A549 (cell line): ENCODE results near the gene SLC3A2. TPM values are rescaled to one million over a fixed set of nuclear protein-coding genes. Genes with fewer than 3 reads are reported as not detected.

Experiments used
- ATAC-seq, 2 experiments: fragments of 200-7000 bp in 1 of 2; fragments of >200 bp in 1 of 2; cut with Nextera tagmentation in 1 of 2; cut with Tn5 transposase in 1 of 2; 3 replicates each; pipeline versions ENCODE4 v1.8.0 to v1.9.1; 2018 to 2020; ENCODE audit warnings: mild to moderate bottlenecking in 1 of 2, moderate library complexity in 1 of 2
- CTCF ChIA-PET: fragments of 300-600 bp; sonication (Branson Sonifier 250); formaldehyde crosslinking; extraction: SDS; loops from one replicate; lab custom pipeline; 2021; ENCODE audit warnings: antibody characterized with exemption, inconsistent platforms; lab: Yijun Ruan, JAX
- POLR2A ChIA-PET: fragments of 350-600 bp; formaldehyde crosslinking; extraction: SDS; loops from one replicate; lab custom pipeline; 2021; ENCODE audit warnings: antibody characterized with exemption, inconsistent platforms; lab: Yijun Ruan, JAX
- DNase-seq, 2 experiments: peaks; one replicate each; pipeline versions ENCODE4 v3.0.0 to v3.0.0-alpha.2; 2011 to 2016; ENCODE audit warnings: low read depth in 1 of 2, low spot score in 1 of 2
- FAIRE-seq: peaks from 2 replicates; lab custom pipeline; 2011; peaks lifted over from hg19 to GRCh38; lab: Jason Lieb, UNC
- H3K27ac ChIP-seq, 2 experiments: fragments of >200 bp; sonication (Bioruptor Twin); formaldehyde crosslinking; 3 replicates each; pipeline ENCODE4 v1.5.1; 2016 to 2017
- H3K4me1 ChIP-seq: fragments of >200 bp; sonication (Bioruptor Twin); formaldehyde crosslinking; 3 replicates; pipeline ENCODE4 v1.6.1; 2016
- H3K4me2 ChIP-seq: fragments of >200 bp; sonication (Bioruptor Twin); formaldehyde crosslinking; 3 replicates; pipeline ENCODE4 v1.6.1; 2016
- H3K4me3 ChIP-seq: fragments of >200 bp; sonication (Bioruptor Twin); formaldehyde crosslinking; 3 replicates; pipeline ENCODE4 v1.5.1; 2016
- H3K9me3 ChIP-seq: fragments of >200 bp; sonication (Bioruptor Twin); formaldehyde crosslinking; 3 replicates; pipeline ENCODE4 v1.6.1; 2016
- BHLHE40 ChIP-seq: IDR thresholded peaks from 2 replicates; pipeline ENCODE4 v1.6.1; 2012; ENCODE audit warnings: low read depth, low read length, inconsistent platforms
- CBX8 ChIP-seq: fragments of 200-600 bp; sonication (generic); IDR thresholded peaks from 2 replicates; pipeline ENCODE4 v1.6.1; 2016
- CHD2 ChIP-seq: fragments of 150-350 bp; IDR thresholded peaks from 2 replicates; pipeline ENCODE4 v1.6.1; 2014; ENCODE audit warnings: low read length; ENCODE audit not compliant: partially characterized antibody
- CHD4 ChIP-seq: fragments of 200-600 bp; sonication (generic); IDR thresholded peaks from 2 replicates; pipeline ENCODE4 v1.6.1; 2016; ENCODE audit warnings: antibody characterized with exemption, mild to moderate bottlenecking, borderline replicate concordance
- EP300 ChIP-seq, 2 experiments: fragments of >200 bp; sonication (Bioruptor Twin); formaldehyde crosslinking; IDR thresholded peaks; 2 replicates in 1 of 2; 3 replicates in 1 of 2; pipeline ENCODE4 v1.6.1; 2016 to 2017
- FOSL2 ChIP-seq, 2 experiments: fragments of 450-650 bp in 1 of 2; fragments of >200 bp in 1 of 2; sonication (Bioruptor Twin) in 1 of 2; formaldehyde crosslinking; IDR thresholded peaks; 2 replicates each; pipeline versions ENCODE4 v1.5.0 to v1.6.1; 2016 to 2020; ENCODE audit warnings: mild to moderate bottlenecking in 1 of 2, moderate library complexity in 1 of 2
- GATA3 ChIP-seq: IDR thresholded peaks from 2 replicates; pipeline ENCODE4 v1.6.1; 2012; ENCODE audit warnings: borderline replicate concordance
- HDAC2 ChIP-seq: fragments of 200-600 bp; sonication (generic); IDR thresholded peaks from 2 replicates; pipeline ENCODE4 v1.6.1; 2016
- HOXB13 ChIP-seq: fragments of 250-450 bp; sonication (Bioruptor Pico); IDR thresholded peaks from 2 replicates; pipeline ENCODE4 v1.5.0; 2020; ENCODE audit warnings: low read depth, mild to moderate bottlenecking, moderate library complexity
- JUN ChIP-seq, 2 experiments: fragments of >200 bp; sonication (Bioruptor Twin); formaldehyde crosslinking; IDR thresholded peaks; 2 replicates in 1 of 2; 3 replicates in 1 of 2; pipeline ENCODE4 v1.6.1; 2016 to 2017
- MAFK ChIP-seq: fragments of 450-650 bp; IDR thresholded peaks from 2 replicates; pipeline ENCODE4 v1.6.1; 2014; ENCODE audit not compliant: partially characterized antibody
- MAX ChIP-seq: IDR thresholded peaks from 2 replicates; pipeline ENCODE4 v1.6.1; 2012
- MAZ ChIP-seq: fragments of 150-350 bp; IDR thresholded peaks from 2 replicates; pipeline ENCODE4 v1.6.1; 2014; ENCODE audit warnings: antibody characterized with exemption, low read depth, low read length, borderline replicate concordance
- MYC ChIP-seq: IDR thresholded peaks from 2 replicates; pipeline ENCODE4 v1.6.1; 2012; ENCODE audit warnings: mild to moderate bottlenecking, inconsistent platforms, low read length, improper control_type of control experiment, borderline replicate concordance
- NR3C1 ChIP-seq: fragments of >200 bp; sonication (Bioruptor Twin); formaldehyde crosslinking; IDR thresholded peaks from 3 replicates; pipeline ENCODE4 v1.6.1; 2017
- PHF8 ChIP-seq: fragments of 200-600 bp; sonication (generic); IDR thresholded peaks from 2 replicates; pipeline ENCODE4 v1.6.1; 2016; ENCODE audit warnings: low read depth, mild to moderate bottlenecking, antibody characterized with exemption, moderate library complexity, borderline replicate concordance
- POLR2AphosphoS2 ChIP-seq: conservative IDR thresholded peaks from 2 replicates; pipeline ENCODE4 v1.6.1; 2012; ENCODE audit warnings: low read length, improper control_type of control experiment, inconsistent platforms
- RAD21 ChIP-seq, 2 experiments: fragments of >200 bp in 1 of 2; sonication (Bioruptor Twin) in 1 of 2; formaldehyde crosslinking in 1 of 2; IDR thresholded peaks in 1 of 2; conservative IDR thresholded peaks in 1 of 2; 2 replicates in 1 of 2; 3 replicates in 1 of 2; pipeline ENCODE4 v1.6.1; 2012 to 2018; ENCODE audit warnings: inconsistent platforms in 1 of 2
- RARB ChIP-seq: fragments of 250-450 bp; sonication (Bioruptor Pico); IDR thresholded peaks from 2 replicates; pipeline ENCODE4 v1.8.0; 2021; ENCODE audit warnings: mild to moderate bottlenecking, moderate library complexity
- RFX5 ChIP-seq: fragments of 450-650 bp; IDR thresholded peaks from 2 replicates; pipeline ENCODE4 v1.7.1; 2014; ENCODE audit warnings: antibody characterized with exemption, mild to moderate bottlenecking, moderate library complexity
- TFCP2L1 ChIP-seq: fragments of 250-450 bp; sonication (Bioruptor Pico); IDR thresholded peaks from 2 replicates; pipeline ENCODE4 v1.5.0; 2021; ENCODE audit warnings: mild to moderate bottlenecking
- USF2 ChIP-seq: fragments of 450-650 bp; IDR thresholded peaks from 2 replicates; pipeline ENCODE4 v1.6.1; 2014; ENCODE audit warnings: antibody characterized with exemption
- ZC3H11A ChIP-seq: fragments of 450-650 bp; IDR thresholded peaks from 2 replicates; pipeline ENCODE4 v1.6.1; 2014; ENCODE audit warnings: antibody characterized with exemption, mild to moderate bottlenecking
- ZNF302 ChIP-seq: fragments of 250-450 bp; sonication (Bioruptor Pico); IDR thresholded peaks from 2 replicates; pipeline ENCODE4 v1.9.0; 2021; ENCODE audit warnings: inconsistent platforms, mild to moderate bottlenecking, moderate library complexity
- ZSCAN20 ChIP-seq: fragments of 250-450 bp; sonication (Bioruptor Pico); IDR thresholded peaks from 2 replicates; pipeline ENCODE4 v1.8.0; 2022; ENCODE audit warnings: mild to moderate bottlenecking, moderate library complexity
- WGBS: methylation state at CpG from one replicate; pipeline ENCODE4 v1.1.6; 2017; ENCODE audit errors: missing lambda C conversion rate; 5-methylcytosine and 5-hydroxymethylcytosine counted together
- polyA plus RNA-seq, 4 experiments: library from polyadenylated mRNA; depleted of rRNA in 3 of 4; stranded (reverse); fragments of >200 nt; fragmentation: RNase III in 1 of 4; extraction: RNeasy Plus Mini Kit Qiagen cat#74134 plus additional on column Dnase treatment in 1 of 4; gene quantifications; 2 replicates in 3 of 4; 3 replicates in 1 of 4; pipeline ENCODE4 v1.2.3, GENCODE V29; 2011 to 2017
- TF ChIP-seq, protein P1 (sequence below): IDR thresholded peaks from 2 replicates; pipeline ENCODE4 v1.6.1; 2012
- TF ChIP-seq, protein P2 (sequence below): fragments of 250-450 bp; sonication (Bioruptor Pico); IDR thresholded peaks from 2 replicates; pipeline ENCODE4 v1.5.0; 2020; ENCODE audit warnings: low read depth, mild to moderate bottlenecking, moderate library complexity
- TF ChIP-seq, protein P3 (sequence below): fragments of 250-450 bp; sonication (Bioruptor Pico); IDR thresholded peaks from 2 replicates; pipeline ENCODE4 v1.5.0; 2021; ENCODE audit warnings: mild to moderate bottlenecking, moderate library complexity, borderline replicate concordance

SLC3A2 gene
- polyA plus RNA-seq, 2 of the 4 experiments (the other 2 are of a cell fraction) = 1,007 to 1,064 TPM

GRCh38 chr11:62898027-62898426 is 17.3 kb downstream of the SLC3A2 start:
- FAIRE-seq = no peak
- H3K27ac ChIP-seq = no peak overlapping the region
- POLR2A ChIA-PET = no interaction called here
- H3K9me3 ChIP-seq = no peaks in the 10 kb centered on the region
- DNase-seq = no peak
- no peaks in the 10 kb centered on the region for H3K4me1 ChIP-seq
- no peak overlapping the region for H3K4me3 ChIP-seq
- no peak overlapping the region for H3K4me2 ChIP-seq
- no peak for ATAC-seq
- CTCF ChIA-PET = interaction anchor here (1.0 to 7.8 kb wide), 4 partner anchors 8 to 315 kb away, joined by 3 to 59 read pairs (median 7); no protein-coding TSS in a partner anchor
- TF ChIP-seq RFX5 = no peak
- TF ChIP-seq, protein P1, sequence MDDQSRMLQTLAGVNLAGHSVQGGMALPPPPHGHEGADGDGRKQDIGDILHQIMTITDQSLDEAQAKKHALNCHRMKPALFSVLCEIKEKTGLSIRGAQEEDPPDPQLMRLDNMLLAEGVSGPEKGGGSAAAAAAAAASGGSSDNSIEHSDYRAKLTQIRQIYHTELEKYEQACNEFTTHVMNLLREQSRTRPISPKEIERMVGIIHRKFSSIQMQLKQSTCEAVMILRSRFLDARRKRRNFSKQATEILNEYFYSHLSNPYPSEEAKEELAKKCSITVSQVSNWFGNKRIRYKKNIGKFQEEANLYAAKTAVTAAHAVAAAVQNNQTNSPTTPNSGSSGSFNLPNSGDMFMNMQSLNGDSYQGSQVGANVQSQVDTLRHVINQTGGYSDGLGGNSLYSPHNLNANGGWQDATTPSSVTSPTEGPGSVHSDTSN = no peak
- no peak for TF ChIP-seq MAZ
- no peak for TF ChIP-seq ZC3H11A
- TF ChIP-seq CBX8 = no peak
- no peak for TF ChIP-seq EP300 (IDR thresholded peaks at IDR 0.05)
- TF ChIP-seq CHD2 = no peak
- TF ChIP-seq, all 56 proteins: peak for 0

DNA sequence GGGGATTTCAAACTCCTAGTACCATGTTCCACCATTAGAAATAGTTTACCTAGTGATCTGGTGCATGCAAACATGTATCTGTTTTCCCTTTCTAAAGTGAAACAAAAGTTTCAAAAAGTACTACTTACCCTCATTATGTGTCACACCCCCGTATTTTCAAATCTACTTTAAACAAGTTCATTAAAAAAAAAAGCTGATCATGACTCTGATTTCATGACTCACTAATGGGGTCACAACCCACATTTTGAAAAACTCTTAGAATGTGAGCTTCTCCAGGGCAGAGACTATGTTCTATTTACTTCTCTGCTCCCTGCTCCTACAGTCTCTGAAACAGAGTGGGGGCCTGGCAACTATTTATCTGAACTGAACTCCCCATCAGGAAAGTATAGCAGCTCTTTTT is 22.2 kb downstream of the SLC3A2 start:
- TF ChIP-seq TFCP2L1 (CRISPR knock-in tag) (no peak), NR3C1 (no peak), CHD4 (no peak), MYC (no peak), MAFK (no peak), GATA3 (no peak), MAX (no peak), CBX8 (no peak), MAZ (no peak), PHF8 (no peak), HOXB13 (no peak), FOSL2 (IDR thresholded peaks at IDR 0.05) (no peak), FOSL2 (CRISPR knock-in tag; IDR thresholded peaks at IDR 0.05) (no peak), ZNF302 (CRISPR knock-in tag) (no peak)
- TF ChIP-seq, protein P2, sequence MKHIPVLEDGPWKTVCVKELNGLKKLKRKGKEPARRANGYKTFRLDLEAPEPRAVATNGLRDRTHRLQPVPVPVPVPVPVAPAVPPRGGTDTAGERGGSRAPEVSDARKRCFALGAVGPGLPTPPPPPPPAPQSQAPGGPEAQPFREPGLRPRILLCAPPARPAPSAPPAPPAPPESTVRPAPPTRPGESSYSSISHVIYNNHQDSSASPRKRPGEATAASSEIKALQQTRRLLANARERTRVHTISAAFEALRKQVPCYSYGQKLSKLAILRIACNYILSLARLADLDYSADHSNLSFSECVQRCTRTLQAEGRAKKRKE (CRISPR knock-in tag) = no peak
- TF ChIP-seq, all 56 proteins: peak for 0
- Histone ChIP-seq H3K4me3 (no peak overlapping the region), H3K27ac (no peak overlapping the region), H3K9me3 (no peaks in the 10 kb centered on the region), H3K4me1 (0 out of 3 replicates have a peak, but pooled peaks cover 3% of the 10 kb centered on the region), H3K4me2 (no peak overlapping the region)
- DNase-seq = no peak
- no peak for FAIRE-seq
- ATAC-seq = no peak
- CTCF ChIA-PET = interaction anchor here (0.6 to 21.0 kb wide), 9 partner anchors 10 to 310 kb away, joined by 3 to 461 read pairs (median 4); partner anchors contain the start of gene CHRM1
- 7% methylated on average over 1 of the region's 1 CpG for WGBS
- POLR2A ChIA-PET = no interaction called here

DNA sequence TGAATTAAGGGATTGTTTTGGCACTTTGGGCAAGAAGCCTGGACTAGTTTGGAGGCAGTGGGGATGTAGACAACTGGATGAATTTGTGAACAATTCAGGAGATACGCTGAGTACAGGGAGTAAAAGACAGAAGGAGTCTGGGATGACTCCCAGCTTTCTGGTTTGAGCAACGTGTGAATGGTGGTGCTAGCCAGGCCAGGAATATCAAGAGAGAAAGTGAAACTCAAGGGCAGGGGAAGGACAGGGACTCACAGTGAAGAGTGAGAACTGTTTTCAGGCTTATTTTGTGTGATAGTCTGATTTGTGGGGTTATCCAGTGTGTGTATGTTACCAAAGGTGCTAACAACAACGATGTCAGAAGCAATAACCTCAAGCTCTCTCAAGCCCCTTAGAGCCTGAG is 24.6 kb downstream of the SLC3A2 start:
- Histone ChIP-seq H3K9me3 (no peaks in the 10 kb centered on the region), H3K27ac (no peak overlapping the region), H3K4me1 (0 out of 3 replicates have a peak, but pooled peaks cover 3% of the 10 kb centered on the region), H3K4me2 (peak overlapping the region; percentile 40; the same call in 2 of the 3 replicates), H3K4me3 (no peak overlapping the region)
- DNase-seq = no peak
- FAIRE-seq = no peak
- 12% methylated on average over 3 of the region's 3 CpGs for WGBS
- POLR2A ChIA-PET = no interaction called here
- no peak for TF ChIP-seq HDAC2
- TF ChIP-seq POLR2AphosphoS2 = no peak
- TF ChIP-seq ZSCAN20 (CRISPR knock-in tag) = no peak
- no peak for TF ChIP-seq USF2
- TF ChIP-seq TFCP2L1 (CRISPR knock-in tag) = no peak
- TF ChIP-seq GATA3 = no peak
- no peak for TF ChIP-seq RARB (CRISPR knock-in tag)
- no peak for TF ChIP-seq PHF8
- TF ChIP-seq BHLHE40 = no peak
- no peak for TF ChIP-seq CHD4
- TF ChIP-seq, protein P3, sequence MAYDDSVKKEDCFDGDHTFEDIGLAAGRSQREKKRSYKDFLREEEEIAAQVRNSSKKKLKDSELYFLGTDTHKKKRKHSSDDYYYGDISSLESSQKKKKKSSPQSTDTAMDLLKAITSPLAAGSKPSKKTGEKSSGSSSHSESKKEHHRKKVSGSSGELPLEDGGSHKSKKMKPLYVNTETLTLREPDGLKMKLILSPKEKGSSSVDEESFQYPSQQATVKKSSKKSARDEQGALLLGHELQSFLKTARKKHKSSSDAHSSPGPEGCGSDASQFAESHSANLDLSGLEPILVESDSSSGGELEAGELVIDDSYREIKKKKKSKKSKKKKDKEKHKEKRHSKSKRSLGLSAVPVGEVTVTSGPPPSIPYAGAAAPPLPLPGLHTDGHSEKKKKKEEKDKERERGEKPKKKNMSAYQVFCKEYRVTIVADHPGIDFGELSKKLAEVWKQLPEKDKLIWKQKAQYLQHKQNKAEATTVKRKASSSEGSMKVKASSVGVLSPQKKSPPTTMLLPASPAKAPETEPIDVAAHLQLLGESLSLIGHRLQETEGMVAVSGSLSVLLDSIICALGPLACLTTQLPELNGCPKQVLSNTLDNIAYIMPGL (CRISPR knock-in tag) = no peak
- no peak for TF ChIP-seq CBX8
- TF ChIP-seq MYC = no peak
- no peak for TF ChIP-seq RAD21 (conservative IDR thresholded peaks at IDR 0.05 in 1 of 2, IDR thresholded peaks at IDR 0.05 in 1 of 2)
- TF ChIP-seq RFX5 = no peak
- TF ChIP-seq, protein P1 = no peak
- no peak for TF ChIP-seq JUN (IDR thresholded peaks at IDR 0.05)
- TF ChIP-seq, all 56 proteins: peak for 0
- ATAC-seq = peak in 1 of 2 experiments; percentile 4; a peak in 3 of 6 replicates
- CTCF ChIA-PET = interaction anchor here (0.5 to 21.0 kb wide), 57 partner anchors 11 to 1128 kb away, joined by 3 to 461 read pairs (median 6); partner anchors contain the start of genes CHRM1, SLC22A8 and ZBTB3
